ENCODE measurements around the gene NUP210.

Gene NUP210

GRCh38 chr3:13286873-13287272 is 133.2 kb downstream of the NUP210 start:
- no peak for DNase-seq

GRCh38 chr3:13285007-13285567 is 135.0 kb downstream of the NUP210 start:
- DNase-seq = no peak

GRCh38 chr3:13283877-13284264 is 136.3 kb downstream of the NUP210 start:
- DNase-seq = no peak

GRCh38 chr3:13282986-13283876 is 136.9 kb downstream of the NUP210 start:
- DNase-seq = no peak

- no peak for DNase-seq
These were observed 137.7 kb downstream of the NUP210 start for GRCh38 chr3:13282358-13282985.

- no peak for DNase-seq
These were observed 138.4 kb downstream of the NUP210 start for GRCh38 chr3:13281507-13282357.

GRCh38 chr3:13280811-13281506 is 139.2 kb downstream of the NUP210 start:
- DNase-seq = no peak

GRCh38 chr3:13280122-13280790 is 139.9 kb downstream of the NUP210 start:
- DNase-seq = no peak

- DNase-seq = no peak
These were observed 140.6 kb downstream of the NUP210 start for GRCh38 chr3:13279532-13279910.

GRCh38 chr3:13278783-13279531 is 141.2 kb downstream of the NUP210 start:
- DNase-seq = no peak

- DNase-seq = peak; percentile 3
These were observed 142.1 kb downstream of the NUP210 start for GRCh38 chr3:13277860-13278531.

- DNase-seq = no peak
These were observed 142.8 kb downstream of the NUP210 start for GRCh38 chr3:13277196-13277813.

- no peak for DNase-seq
These were observed 143.5 kb downstream of the NUP210 start for GRCh38 chr3:13276438-13277195.

- no peak for DNase-seq
These were observed 144.6 kb downstream of the NUP210 start for GRCh38 chr3:13275376-13276005.

- DNase-seq = no peak
These were observed 145.4 kb downstream of the NUP210 start for GRCh38 chr3:13274551-13275332.

GRCh38 chr3:13274125-13274524 is 146.0 kb downstream of the NUP210 start:
- no peak for DNase-seq

GRCh38 chr3:13273604-13274105 is 146.5 kb downstream of the NUP210 start:
- no peak for DNase-seq

Measured in amniotic stem cell (primary cell).